PC-3 (cell line): ENCODE results near the gene GCM1.

Experiments
- CTCF ChIP-seq: fragments of 300-600 bp; sonication (generic); conservative IDR thresholded peaks from 2 replicates; pipeline ENCODE4 v1.5.1; 2017; ENCODE audit warnings: antibody characterized with exemption, low read depth, mild to moderate bottlenecking, low read length
- EZH2phosphoT487 ChIP-seq: fragments of 300-600 bp; sonication (generic); IDR thresholded peaks from 2 replicates; pipeline ENCODE4 v1.6.1; 2018; ENCODE audit warnings: mild to moderate bottlenecking, antibody characterized with exemption, low read length, borderline replicate concordance

GRCh38 chr6:53128842-53129241, 19.8 kb downstream of the GCM1 start:
- no peak for TF ChIP-seq CTCF
- TF ChIP-seq EZH2phosphoT487, result no peak
